Chondrocyte (in vitro differentiated cells): ENCODE measurements around the gene PCBD1. TPM values are rescaled to one million over a fixed set of nuclear protein-coding genes. Genes with fewer than 3 reads are reported as not detected.

Experiments
- DNase-seq: peaks from one replicate; pipeline ENCODE4 v3.0.0; 2021; ENCODE audit warnings: mixed read lengths, low spot score
- H3K27ac Mint-ChIP-seq: one replicate; pipeline ENCODE4 v1.8.0; 2021; ENCODE audit warnings: mild to moderate bottlenecking, moderate library complexity, mixed read lengths; ENCODE audit not compliant: unreplicated experiment
- H3K27me3 Mint-ChIP-seq: 2 replicates; pipeline ENCODE4 v1.8.0; 2021; ENCODE audit warnings: low read depth, mixed read lengths
- H3K36me3 Mint-ChIP-seq: 2 replicates; pipeline ENCODE4 v1.8.0; 2021; ENCODE audit warnings: low read depth, mixed read lengths
- H3K4me1 Mint-ChIP-seq: 2 replicates; pipeline ENCODE4 v1.8.0; 2021; ENCODE audit warnings: low read depth, mild to moderate bottlenecking, mixed read lengths
- H3K4me3 Mint-ChIP-seq: one replicate; pipeline ENCODE4 v1.8.0; 2021; ENCODE audit warnings: mild to moderate bottlenecking, moderate library complexity, mixed read lengths; ENCODE audit not compliant: unreplicated experiment
- H3K9me3 Mint-ChIP-seq: 2 replicates; pipeline ENCODE4 v1.8.0; 2021; ENCODE audit warnings: low read depth, mixed read lengths
- CTCF ChIP-seq: fragments of 200-600 bp; sonication (generic); IDR thresholded peaks from 2 replicates; pipeline ENCODE4 v1.5.0; 2021; ENCODE audit warnings: antibody characterized with exemption, mild to moderate bottlenecking, moderate library complexity
- total RNA-seq: library from RNA; stranded (reverse); gene quantifications from 3 replicates; pipeline ENCODE4 v1.2.1, GENCODE V29; 2021

PCBD1 gene
- total RNA-seq, 1 donor from 2014 or later = 49.3 TPM

GRCh38 chr10:70903262-70903921 lies 15.0 kb upstream of the PCBD1 start:
- H3K27ac Mint-ChIP-seq = no peak overlapping the region
- DNase-seq = no peak
- peaks cover 4% of the 10 kb centered on the region for H3K4me1 Mint-ChIP-seq
- peaks cover 27% of the 10 kb centered on the region for H3K27me3 Mint-ChIP-seq
- no peaks in the 10 kb centered on the region for H3K9me3 Mint-ChIP-seq
- TF ChIP-seq CTCF = peak; percentile 90
- no peaks in the 10 kb centered on the region for H3K36me3 Mint-ChIP-seq
- no peak overlapping the region for H3K4me3 Mint-ChIP-seq

- Mint-ChIP-seq H3K4me1 (peaks cover 4% of the 10 kb centered on the region), H3K27me3 (peaks cover 21% of the 10 kb centered on the region)
- no peak for TF ChIP-seq CTCF
These were observed 14.4 kb upstream of the PCBD1 start for GRCh38 chr10:70902661-70903261.

GRCh38 chr10:70901276-70901878 lies 13.0 kb upstream of the PCBD1 start:
- no peaks in the 10 kb centered on the region for H3K36me3 Mint-ChIP-seq
- H3K27ac Mint-ChIP-seq = no peak overlapping the region
- H3K9me3 Mint-ChIP-seq = no peaks in the 10 kb centered on the region
- DNase-seq = no peak
- no peak for TF ChIP-seq CTCF
- no peak overlapping the region for H3K4me3 Mint-ChIP-seq
- H3K4me1 Mint-ChIP-seq = peaks cover 4% of the 10 kb centered on the region
- H3K27me3 Mint-ChIP-seq = peaks cover 19% of the 10 kb centered on the region

More at GRCh38 chr10:70902661-70903261, 14.4 kb upstream of the PCBD1 start:
- DNase-seq = no peak
- H3K36me3 Mint-ChIP-seq = no peaks in the 10 kb centered on the region
- no peaks in the 10 kb centered on the region for H3K9me3 Mint-ChIP-seq
- H3K4me3 Mint-ChIP-seq = no peak overlapping the region
- no peak overlapping the region for H3K27ac Mint-ChIP-seq

- Mint-ChIP-seq H3K27ac (no peak overlapping the region), H3K27me3 (peaks cover 12% of the 10 kb centered on the region), H3K4me3 (no peak overlapping the region), H3K9me3 (no peaks in the 10 kb centered on the region), H3K4me1 (peaks cover 4% of the 10 kb centered on the region), H3K36me3 (no peaks in the 10 kb centered on the region)
- no peak for TF ChIP-seq CTCF
- no peak for DNase-seq
These were observed 10.7 kb upstream of the PCBD1 start for GRCh38 chr10:70899096-70899495.

- no peak overlapping the region for H3K4me3 Mint-ChIP-seq
- no peak for TF ChIP-seq CTCF
- no peak for DNase-seq
- no peaks in the 10 kb centered on the region for H3K9me3 Mint-ChIP-seq
- no peak overlapping the region for H3K27ac Mint-ChIP-seq
- H3K36me3 Mint-ChIP-seq = no peaks in the 10 kb centered on the region
- peaks cover 12% of the 10 kb centered on the region for H3K27me3 Mint-ChIP-seq
- H3K4me1 Mint-ChIP-seq = peaks cover 4% of the 10 kb centered on the region
These were observed 10.3 kb upstream of the PCBD1 start for GRCh38 chr10:70898687-70899086.
